Lung (tissue), 12 donors: ENCODE results near the gene PRPH2. TPM values are rescaled to one million over a fixed set of nuclear protein-coding genes. Genes with fewer than 3 reads are reported as not detected.
"Not testable (repeated sequence)": the region's sequence is repeated elsewhere in the genome, so short reads cannot be mapped to it uniquely, and the experiment has no call there.

ENCODE experiments used
- ATAC-seq: fragments of 200-7000 bp; cut with Tn5 transposase; one replicate; pipeline ENCODE4 v1.9.1; 2020; ENCODE audit warnings: moderate number of reproducible peaks; ENCODE audit not compliant: insufficient read depth, low FRiP score
- DNase-seq, 3 donors: peaks; one replicate each; pipeline ENCODE4 v3.0.0-alpha.2; 2013 to 2017
- H3K27ac ChIP-seq, 2 donors: one replicate each; pipeline ENCODE4 v1.5.1; 2013; ENCODE audit warnings: mild to moderate bottlenecking in 2 of 2, moderate library complexity in 2 of 2, control low read depth in 1 of 2, inconsistent platforms in 1 of 2, low read depth in 1 of 2, low read length in 1 of 2
- H3K27me3 ChIP-seq, 3 donors: one replicate each; pipeline ENCODE4 v1.5.1; 2013; ENCODE audit warnings: low read length in 2 of 3; ENCODE audit not compliant: control insufficient read depth in 3 of 3, insufficient read depth in 3 of 3
- H3K36me3 ChIP-seq, 4 donors: one replicate each; pipeline ENCODE4 v1.5.1; 2013; ENCODE audit warnings: low read length in 4 of 4, mild to moderate bottlenecking in 1 of 4, moderate library complexity in 1 of 4; ENCODE audit not compliant: control insufficient read depth in 4 of 4, insufficient read depth in 4 of 4
- H3K4me1 ChIP-seq, 5 donors: one replicate each; pipeline ENCODE4 v1.5.1; 2013; ENCODE audit warnings: low read length in 5 of 5, mild to moderate bottlenecking in 2 of 5, moderate library complexity in 1 of 5; ENCODE audit not compliant: control insufficient read depth in 5 of 5, insufficient read depth in 5 of 5
- H3K4me3 ChIP-seq: one replicate; pipeline ENCODE4 v1.5.1; 2013; ENCODE audit warnings: mild to moderate bottlenecking, control low read depth, moderate library complexity
- H3K9ac ChIP-seq, 2 donors: one replicate each; pipeline ENCODE4 v1.5.1; 2013; ENCODE audit warnings: low read length in 2 of 2, control low read depth in 1 of 2; ENCODE audit not compliant: insufficient read depth in 1 of 2
- H3K9me3 ChIP-seq, 4 donors: one replicate each; pipeline ENCODE4 v1.5.1; 2013; ENCODE audit warnings: low read length in 3 of 4, mild to moderate bottlenecking in 1 of 4, moderate library complexity in 1 of 4; ENCODE audit not compliant: control insufficient read depth in 4 of 4, insufficient read depth in 3 of 4
- WGBS, 2 donors: extraction: QIAGEN DNeasy Blood & Tissue Kit; methylation state at CpG; one replicate each; pipeline ENCODE4 v1.1.7; 2013; 5-methylcytosine and 5-hydroxymethylcytosine counted together
- polyA plus RNA-seq, 2 donors: library from polyadenylated mRNA; stranded (reverse); fragments of 200-250 nt; gene quantifications; one replicate each; pipeline ENCODE4 v1.2.1, GENCODE V29; 2013
- total RNA-seq, 2 donors: library from RNA; depleted of rRNA in 1 of 2; stranded (reverse); fragments of >200 nt in 1 of 2; gene quantifications; one replicate each; pipeline ENCODE4 v1.2.1, GENCODE V29; 2014 to 2021
- TF ChIP-seq, protein P1 (sequence below): IDR thresholded peaks from 2 replicates; pipeline ENCODE4 v1.5.1; 2012; ENCODE audit warnings: mild to moderate bottlenecking; ENCODE audit errors: control extremely low read depth, extremely low read depth
- donor health status: control.
- donor health status: control.
- donor health status: Bipolar disorder and iron deficiency.
- donor health status: healthy.
- donor health status: DM: yes; HTN: yes; CAD: no.

PRPH2 gene
- total and polyA plus RNA-seq, 4 donors: 0.31 to 2.6 (median 1.1) TPM

DNA sequence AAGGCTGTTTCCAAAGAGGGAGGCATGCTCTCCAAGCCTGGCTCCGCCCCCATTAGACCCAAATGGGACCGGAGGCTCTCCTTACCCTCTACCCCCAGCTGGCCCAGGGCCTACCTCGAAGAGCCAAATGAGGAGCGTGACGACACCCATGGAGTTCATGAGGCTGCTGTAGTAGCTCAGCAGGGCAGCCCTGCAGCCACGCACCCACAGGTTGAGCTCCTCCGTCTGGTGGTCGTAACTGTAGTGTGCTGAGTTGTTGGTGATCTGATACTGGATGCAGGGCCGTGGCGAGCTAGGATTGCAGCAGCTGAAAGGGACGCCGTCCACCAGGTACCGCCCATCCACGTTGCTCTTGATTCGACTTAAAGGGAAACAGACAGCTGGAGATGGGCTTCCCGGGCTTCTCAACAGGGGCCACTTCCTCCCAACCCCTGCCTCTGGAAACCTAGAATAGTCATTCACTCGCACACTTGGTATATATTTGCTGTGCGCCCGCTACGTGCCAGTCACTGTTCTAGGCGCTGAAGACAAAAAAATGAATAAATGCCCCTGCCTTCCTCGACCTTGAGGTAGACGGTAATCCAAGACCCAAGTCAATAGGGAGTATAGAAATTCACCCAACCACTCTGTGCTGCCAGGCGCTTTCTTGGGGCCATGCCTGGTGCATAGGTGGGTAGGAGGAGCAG is 18.0 kb downstream of the PRPH2 start:
- Histone ChIP-seq H3K9ac (peak overlapping the region in 1 of 2 donors; percentile 65), H3K4me1 (no peaks in the 10 kb centered on the region), H3K36me3 (no peaks in the 10 kb centered on the region), H3K9me3 (no peaks in the 10 kb centered on the region), H3K27ac (no peak overlapping the region), H3K4me3 (no peak overlapping the region), H3K27me3 (no peaks in the 10 kb centered on the region)
- ATAC-seq: no peak
- DNase-seq: peak; percentile 52 to 72 (median 67)
- WGBS, 2 donors: 73 to 74% methylated on average over 24 of the region's 24 CpGs
- TF ChIP-seq, protein P1, sequence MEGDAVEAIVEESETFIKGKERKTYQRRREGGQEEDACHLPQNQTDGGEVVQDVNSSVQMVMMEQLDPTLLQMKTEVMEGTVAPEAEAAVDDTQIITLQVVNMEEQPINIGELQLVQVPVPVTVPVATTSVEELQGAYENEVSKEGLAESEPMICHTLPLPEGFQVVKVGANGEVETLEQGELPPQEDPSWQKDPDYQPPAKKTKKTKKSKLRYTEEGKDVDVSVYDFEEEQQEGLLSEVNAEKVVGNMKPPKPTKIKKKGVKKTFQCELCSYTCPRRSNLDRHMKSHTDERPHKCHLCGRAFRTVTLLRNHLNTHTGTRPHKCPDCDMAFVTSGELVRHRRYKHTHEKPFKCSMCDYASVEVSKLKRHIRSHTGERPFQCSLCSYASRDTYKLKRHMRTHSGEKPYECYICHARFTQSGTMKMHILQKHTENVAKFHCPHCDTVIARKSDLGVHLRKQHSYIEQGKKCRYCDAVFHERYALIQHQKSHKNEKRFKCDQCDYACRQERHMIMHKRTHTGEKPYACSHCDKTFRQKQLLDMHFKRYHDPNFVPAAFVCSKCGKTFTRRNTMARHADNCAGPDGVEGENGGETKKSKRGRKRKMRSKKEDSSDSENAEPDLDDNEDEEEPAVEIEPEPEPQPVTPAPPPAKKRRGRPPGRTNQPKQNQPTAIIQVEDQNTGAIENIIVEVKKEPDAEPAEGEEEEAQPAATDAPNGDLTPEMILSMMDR: no peak

GRCh38 chr6:42702786-42703185 is 19.6 kb downstream of the PRPH2 start:
- H3K9me3 ChIP-seq, H3K9ac ChIP-seq, H3K4me3 ChIP-seq, DNase-seq, H3K4me1 ChIP-seq, H3K27ac ChIP-seq, H3K36me3 ChIP-seq, ATAC-seq, H3K27me3 ChIP-seq: not testable (repeated sequence)
- 92 to 94% methylated on average over 3 of the region's 3 CpGs for WGBS, 2 donors

GRCh38 chr6:42702200-42702599 is 20.2 kb downstream of the PRPH2 start:
- no peak overlapping the region for H3K4me3 ChIP-seq
- H3K27ac ChIP-seq: no peak overlapping the region
- H3K4me1 ChIP-seq: no peaks in the 10 kb centered on the region
- no peaks in the 10 kb centered on the region for H3K27me3 ChIP-seq
- ATAC-seq (no peak), DNase-seq (no peak)
- TF ChIP-seq, protein P1: no peak
- H3K9ac ChIP-seq: no peak overlapping the region
- H3K9me3 ChIP-seq: no peaks in the 10 kb centered on the region
- H3K36me3 ChIP-seq: no peaks in the 10 kb centered on the region
- WGBS, 2 donors: 56 to 93% methylated on average over 2 of the region's 2 CpGs

DNA sequence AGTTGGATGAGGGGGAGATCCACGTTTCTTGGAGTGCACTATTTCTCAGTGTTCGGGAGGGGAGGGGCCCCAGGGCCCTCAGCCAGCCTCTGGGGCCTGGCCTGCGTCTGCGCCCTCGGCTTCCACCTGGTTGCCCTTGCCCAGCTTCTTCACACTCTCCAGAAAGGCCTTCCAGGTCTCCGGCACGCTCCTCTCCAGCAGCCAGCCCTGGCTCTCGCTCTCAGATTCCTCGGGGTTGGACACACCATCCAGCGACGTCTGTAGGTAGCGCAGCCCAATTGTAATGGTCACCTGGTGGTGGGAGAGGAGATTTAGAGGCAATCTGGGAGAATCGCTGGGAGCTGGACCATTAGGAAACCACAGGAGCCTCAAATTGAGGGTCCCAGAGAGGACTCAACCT is 24.2 kb downstream of the PRPH2 start:
- no peaks in the 10 kb centered on the region for H3K27me3 ChIP-seq
- DNase-seq (no peak), ATAC-seq (no peak)

More for the DNA sequence above, 24.2 kb downstream of the PRPH2 start:
- Histone ChIP-seq H3K36me3 (peaks cover 3 to 11% (median 5%) of the 10 kb centered on the region in 4 donors), H3K9me3 (no peaks in the 10 kb centered on the region), H3K9ac (no peak overlapping the region), H3K27ac (no peak overlapping the region), H3K4me3 (no peak overlapping the region), H3K4me1 (peaks cover 0 to 1% (median 0%) of the 10 kb centered on the region in 5 donors)
- TF ChIP-seq, protein P1: no peak
- 86% methylated on average over 13 of the region's 13 CpGs for WGBS, 2 donors
